ENCODE data around the gene FDXR.
"Not testable (repeated sequence)": the region's sequence is repeated elsewhere in the genome, so short reads cannot be mapped to it uniquely, and the experiment has no call there.

Gene FDXR

GRCh38 chr17:74870512-74870911 lies 2.3 kb downstream of the FDXR start:
- no peak for DNase-seq

DNA sequence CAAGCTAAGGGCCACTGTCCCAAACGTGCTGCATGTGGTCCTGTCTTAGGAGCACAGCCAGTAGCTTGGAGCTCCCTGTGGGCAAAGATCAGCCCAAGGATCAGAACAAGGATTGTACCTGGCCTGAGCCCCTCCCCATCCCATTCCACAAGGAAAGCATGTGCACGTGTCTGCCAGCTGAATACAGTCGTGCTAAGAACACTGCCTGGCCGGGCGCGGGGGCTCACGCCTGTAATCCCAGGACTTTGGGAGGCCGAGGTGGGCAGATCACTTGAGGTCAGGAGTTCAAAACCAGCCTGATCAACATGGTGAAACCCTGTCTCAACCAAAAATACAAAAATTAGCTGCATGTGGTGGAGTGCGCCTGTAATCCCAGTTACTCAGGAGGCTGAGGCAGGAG lies 2.8 kb downstream of the FDXR start:
- not testable (repeated sequence) for DNase-seq

DNA sequence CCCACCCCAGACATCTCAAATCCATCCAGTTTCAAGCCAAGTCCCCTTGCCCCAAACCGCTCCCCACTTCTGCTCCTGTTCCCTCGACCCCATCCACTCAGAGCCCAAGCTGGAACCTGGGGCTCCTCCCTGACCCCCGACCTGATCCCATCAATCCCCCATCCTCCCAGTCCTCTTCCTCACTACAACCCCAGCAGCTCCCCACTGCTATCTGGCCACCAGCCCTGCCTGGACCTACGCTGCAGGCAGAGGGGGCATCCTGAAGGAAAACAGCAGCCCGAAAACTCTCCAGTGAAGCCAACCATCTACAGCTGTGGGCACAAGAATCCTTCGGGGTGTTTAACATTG lies 3.9 kb downstream of the FDXR start:
- no peak for DNase-seq

DNA sequence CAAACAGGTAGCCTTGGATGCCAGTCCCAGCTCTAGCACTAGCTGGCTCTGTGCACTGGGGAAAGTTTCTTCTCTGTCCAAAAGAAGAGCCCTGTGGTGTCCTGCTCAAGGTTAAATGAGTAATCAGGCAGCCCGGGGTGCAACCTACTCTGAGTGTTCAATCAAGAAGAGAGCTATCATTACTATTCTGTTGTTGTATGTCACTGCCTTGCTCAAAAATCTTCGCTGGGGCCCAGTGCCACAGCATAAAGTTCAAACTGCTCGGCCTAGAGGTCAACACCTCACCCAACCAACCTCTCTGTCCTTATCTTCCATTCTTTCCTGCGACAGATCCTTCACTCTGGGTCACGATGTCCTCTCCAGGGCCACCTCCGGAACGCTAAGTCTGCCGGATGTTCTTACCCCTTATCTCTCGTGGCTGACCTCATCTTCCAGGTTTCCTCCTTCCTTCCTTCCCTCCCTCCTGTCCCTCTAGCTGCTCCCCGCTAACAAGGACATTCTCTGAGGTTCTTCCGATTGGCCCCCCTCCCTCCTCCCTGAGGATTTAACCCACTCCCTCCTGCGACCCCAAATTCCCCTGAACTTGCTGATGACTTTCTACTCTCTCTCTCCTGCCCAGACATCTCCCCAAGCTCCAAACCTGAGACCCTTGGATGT lies 4.4 kb downstream of the FDXR start:
- DNase-seq = no peak

GRCh38 chr17:74866198-74866835 lies 6.5 kb downstream of the FDXR start:
- DNase-seq = no peak

DNA sequence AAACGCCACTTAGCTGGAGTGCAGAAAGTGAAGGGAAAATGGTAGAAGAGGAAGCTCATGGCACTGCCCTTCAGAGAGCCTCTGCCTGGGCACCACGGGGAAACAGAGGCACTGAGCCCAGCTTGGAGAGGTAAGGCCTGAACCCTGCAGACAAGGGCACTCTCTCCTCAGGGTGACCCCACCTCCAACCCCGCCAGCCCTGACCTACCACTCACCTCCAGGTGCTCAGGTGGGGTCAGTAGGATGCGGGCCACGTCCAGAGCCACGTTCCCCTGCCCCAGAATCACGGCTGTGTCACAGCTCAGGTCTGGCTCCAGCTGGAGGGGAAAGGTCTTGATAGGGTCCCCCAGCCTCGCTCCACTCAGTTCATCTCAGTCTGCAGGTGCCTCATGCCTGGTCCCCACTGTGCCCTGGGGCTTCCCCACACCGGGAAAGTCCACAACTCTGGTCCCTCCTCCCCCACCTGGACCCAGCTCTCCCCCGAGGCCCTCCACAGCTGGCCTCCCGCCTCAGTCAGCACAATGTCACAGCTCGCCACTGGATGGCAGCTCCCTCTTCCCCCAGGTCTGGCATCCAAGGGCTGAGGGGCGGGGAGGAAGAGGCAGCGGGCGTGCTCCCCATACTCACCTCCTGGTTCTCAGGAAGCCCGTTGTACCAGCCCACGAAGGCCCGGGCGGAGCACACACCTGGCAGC lies 7.1 kb downstream of the FDXR start:
- no peak for DNase-seq

DNA sequence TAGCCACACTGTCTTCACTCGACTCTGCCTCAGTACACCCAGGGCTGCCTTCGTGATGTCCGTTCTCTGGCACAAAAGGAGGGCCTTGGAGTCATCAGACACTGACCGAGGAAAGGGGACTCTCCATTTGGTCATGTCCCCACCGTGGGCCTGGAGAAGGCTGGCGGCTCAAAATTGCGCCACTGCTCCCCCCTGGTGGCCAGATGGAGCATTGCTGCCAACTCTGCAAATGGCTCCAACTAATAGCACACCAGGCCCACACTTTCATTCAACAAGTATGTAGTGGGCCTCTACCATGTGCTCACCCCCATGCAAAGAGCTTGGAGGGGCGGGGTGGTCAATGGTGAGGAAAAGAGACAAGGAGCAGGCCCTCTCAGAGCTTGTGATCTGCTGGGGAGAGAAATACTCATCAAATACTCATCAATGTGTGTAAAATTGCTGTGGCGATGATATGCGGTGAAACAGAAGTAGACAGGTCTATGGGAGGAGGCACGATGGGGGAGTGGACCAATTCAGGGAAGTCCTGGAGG lies 7.9 kb downstream of the FDXR start:
- DNase-seq = peak; percentile 35 to 72 (median 69)

DNA sequence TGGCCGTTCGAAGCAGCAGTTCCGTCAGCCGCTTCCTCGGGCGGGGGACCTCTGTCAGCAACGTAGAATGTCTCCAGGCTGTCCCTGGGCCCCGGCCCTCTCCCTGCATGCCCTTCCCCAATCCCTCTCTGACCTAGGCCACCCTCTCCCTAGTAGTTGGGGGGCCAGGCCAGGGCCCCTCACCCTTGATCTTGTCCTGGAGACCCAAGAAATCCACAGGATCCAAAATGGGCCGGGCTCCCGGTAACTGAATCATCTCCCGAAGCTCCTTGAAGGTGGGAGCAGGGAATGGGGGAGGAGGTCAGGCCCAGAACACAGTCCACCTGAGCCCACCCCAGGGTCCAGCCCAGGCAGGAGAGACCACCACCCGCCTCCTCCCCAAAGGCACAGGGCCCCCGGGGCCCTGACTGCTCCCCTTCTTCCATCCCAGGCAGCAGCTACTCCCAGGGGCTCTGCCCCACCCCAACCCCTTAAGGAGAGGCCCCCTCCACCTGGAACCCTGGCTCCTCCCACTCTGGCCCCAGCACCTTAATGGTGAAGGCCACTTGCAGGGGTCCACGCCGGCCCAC lies 8.4 kb downstream of the FDXR start:
- no peak for DNase-seq

GRCh38 chr17:74863420-74864296 lies 9.1 kb downstream of the FDXR start:
- no peak for DNase-seq

GRCh38 chr17:74862919-74863318 lies 9.9 kb downstream of the FDXR start:
- DNase-seq = no peak

DNA sequence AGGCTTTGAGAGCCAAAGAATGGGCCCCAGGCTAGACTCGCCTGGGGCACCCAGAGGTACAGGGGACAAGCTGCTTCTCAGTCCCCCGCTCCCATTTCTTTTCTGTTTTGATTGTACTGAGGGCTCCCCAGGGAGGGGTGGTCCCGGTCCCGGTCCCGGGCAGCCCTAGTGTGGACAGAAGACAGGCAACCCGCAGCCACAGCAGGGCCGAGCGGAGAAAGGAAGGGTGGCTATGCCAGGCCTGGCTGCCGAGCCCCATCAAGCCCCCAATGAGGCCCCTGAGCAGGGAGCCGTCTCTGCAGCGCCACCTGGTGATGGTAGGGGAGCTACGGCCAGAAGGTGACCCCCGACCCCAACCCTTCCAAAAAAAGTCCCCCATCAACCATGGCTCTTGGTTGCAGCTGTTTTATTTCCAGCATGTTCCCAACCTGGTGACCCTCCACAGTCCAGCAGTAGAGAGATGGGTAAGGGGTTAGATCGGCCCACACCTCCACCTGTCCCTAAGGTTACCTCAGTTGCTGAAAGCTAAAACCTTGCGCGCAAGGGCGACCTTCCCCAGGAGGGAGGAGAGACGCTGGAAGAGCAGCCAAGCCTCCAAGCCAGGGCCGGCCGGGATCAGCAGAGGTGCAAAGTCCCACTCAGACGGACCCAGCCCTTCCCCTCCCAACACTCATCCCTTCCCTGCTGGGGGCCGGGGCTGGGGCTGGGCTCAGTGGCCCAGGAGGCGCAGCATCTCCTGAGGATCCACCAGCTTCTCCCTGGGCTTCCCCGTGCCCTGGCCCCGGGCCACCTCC lies 10.5 kb downstream of the FDXR start:
- DNase-seq = peak; percentile 37 to 60 (median 51)

- no peak for DNase-seq
Observed at GRCh38 chr17:74861662-74862107, 11.1 kb downstream of the FDXR start.

GRCh38 chr17:74860872-74861661 lies 11.7 kb downstream of the FDXR start:
- DNase-seq = peak in 2 of 3 experiments; percentile 30 to 35

GRCh38 chr17:74860229-74860871 lies 12.4 kb downstream of the FDXR start:
- DNase-seq = peak in 2 of 3 experiments; percentile 35 to 37

DNA sequence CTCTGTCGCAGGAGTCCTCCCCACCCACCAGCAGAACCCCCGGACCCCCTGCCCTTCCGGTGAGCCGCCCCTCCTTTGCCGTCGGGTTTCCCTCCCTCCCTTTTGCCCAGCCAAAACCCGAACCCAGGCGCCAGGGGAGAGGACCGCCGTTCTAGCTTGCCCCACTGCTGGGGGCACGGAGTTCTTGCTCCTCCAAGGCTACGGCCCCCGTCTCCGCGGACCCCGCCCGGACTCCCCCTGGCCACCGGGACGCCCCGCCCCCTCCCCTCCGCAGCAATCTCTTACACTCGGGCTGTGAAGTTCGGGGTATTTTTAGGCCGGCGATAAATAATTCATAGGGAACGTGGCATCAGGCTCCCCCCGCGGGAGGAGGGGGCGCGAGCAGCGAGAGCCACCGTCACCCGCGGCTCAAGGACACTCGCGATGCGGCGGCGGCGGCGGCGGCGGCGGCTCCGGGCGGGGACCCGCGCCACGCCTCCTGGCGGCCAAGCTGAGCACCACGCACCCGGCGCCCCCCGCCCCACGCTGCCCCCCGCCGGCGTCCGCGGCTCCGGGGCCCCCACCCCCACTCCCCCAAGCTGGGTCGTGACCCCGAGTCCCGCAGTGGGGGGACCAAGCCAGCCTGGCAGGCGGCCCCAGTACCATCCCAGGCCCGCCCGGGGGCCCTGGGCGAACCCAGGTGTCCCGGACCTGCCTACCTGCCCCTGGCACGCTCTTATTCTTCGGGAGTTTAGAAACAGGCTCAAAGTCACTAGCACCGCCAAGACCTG lies 13.2 kb downstream of the FDXR start, which contains the start of gene GRIN2C:
Gene GRIN2C, minus strand, starts transcription at position 427 of the 770 bp plus-strand sequence. CDS start 4,793 bp downstream, outside the sequence.
- DNase-seq = peak in 1 of 3 experiments; percentile 15

DNA sequence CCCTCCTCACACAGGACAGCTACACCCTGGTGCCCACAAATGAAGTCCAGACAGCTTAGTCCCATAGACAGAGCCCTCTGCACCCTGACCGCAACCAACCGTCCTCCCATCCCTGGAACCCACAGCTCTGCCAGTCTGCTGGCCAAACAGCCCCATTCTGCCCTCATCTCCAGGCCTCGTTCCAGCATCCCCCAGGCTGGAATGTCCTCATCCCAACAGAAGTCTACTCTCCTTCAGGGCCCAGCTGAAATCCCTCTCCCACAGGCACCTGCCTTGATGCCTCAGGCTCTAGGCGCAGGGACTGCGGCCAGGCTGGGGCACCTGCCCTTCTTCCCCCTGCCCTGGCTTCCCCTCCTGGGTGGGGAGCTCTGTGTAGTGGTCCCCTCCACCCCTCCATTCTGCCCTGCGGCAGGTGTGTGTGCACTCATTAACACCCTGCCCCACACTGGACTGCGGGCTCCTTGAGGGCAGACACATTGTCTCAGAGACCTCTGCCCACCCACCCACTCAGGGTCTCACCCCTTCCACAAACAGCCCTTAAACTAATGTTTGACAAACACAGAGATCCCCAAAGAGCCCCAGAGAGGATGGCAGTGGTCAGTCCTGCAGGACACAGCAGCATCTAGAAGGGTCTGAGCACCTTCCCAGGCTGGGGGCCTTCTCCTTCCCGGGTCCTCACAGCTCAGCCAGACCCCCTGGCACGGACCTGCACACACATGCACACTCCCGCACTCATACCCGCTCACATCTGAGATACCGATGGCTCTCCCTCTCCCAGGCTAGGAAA lies 13.9 kb downstream of the FDXR start:
- DNase-seq = no peak

DNA sequence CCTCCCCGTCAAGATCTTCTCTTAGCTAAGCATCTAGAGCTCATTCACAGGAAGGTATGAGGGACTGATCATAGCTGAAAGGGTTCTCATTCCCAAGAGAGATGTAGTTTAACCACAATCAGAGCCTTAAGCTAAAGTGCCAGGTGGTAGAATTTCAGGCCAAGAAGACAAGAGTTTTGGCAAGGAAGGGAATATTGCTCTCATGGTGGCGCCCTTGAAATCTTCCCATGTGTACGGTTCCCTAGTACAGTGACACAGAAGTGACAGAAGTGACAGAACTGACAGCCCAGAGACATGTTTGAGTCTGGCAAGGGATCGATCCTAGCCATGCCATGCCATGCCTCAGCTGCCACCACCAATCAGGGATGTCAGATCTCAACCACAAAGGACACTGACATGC lies 15.6 kb downstream of the FDXR start:
- DNase-seq = no peak

- DNase-seq = no peak
Observed at GRCh38 chr17:74856112-74856511, 16.7 kb downstream of the FDXR start.
